Measurements from ENCODE around the gene PCIF1.
"Not testable (repeated sequence)": the region's sequence is repeated elsewhere in the genome, so short reads cannot be mapped to it uniquely, and the experiment has no call there.

Gene PCIF1

DNA sequence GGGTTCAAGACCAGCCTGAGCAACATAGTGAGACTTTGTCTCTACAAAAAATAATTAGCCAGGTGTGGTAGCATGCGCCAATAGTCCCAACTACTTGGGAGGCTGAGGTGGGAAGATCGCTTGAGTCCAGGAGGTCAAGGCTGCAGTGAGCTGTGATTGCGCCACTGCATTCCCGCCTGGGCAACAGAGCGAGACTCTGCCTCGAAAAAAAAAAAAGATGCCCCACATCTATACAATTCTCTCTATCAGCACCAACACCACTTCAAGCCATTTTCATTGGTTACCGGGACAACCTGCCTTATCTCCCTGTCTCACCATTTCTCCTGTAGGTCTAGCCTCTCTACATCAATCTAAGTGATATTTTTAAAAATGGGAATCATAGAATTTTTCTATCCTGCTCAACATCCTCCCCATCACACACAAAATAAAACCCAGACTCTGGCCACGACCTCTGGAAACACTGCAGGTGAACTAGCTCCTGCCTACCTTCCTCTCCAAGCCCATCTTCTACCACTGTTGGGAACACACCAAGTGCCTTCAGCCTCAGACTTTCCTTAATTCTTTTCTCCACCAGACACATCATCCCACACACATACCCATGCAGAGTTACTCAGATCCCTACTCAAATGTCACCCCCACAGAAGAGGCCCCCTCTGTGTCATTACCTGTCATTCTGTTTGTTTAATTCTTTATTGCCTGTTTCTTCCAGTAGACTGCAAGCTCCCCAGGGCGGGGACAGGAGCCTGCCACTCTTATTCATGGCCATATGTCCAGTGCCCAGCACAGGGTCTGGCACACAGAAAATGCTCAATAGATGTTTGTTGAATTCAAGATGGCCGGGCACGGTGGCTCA, 12.9 kb upstream of the PCIF1 start:
- DNase-seq (ENCODE audit: low read depth), result no peak
- H3K4me3 ChIP-seq (ENCODE audit: low read length), result no peak overlapping the region
- no peak for TF ChIP-seq CTCF (conservative IDR thresholded peaks at IDR 0.05; ENCODE audit: low read length)

GRCh38 chr20:45924391-45925261, 9.9 kb upstream of the PCIF1 start:
- TF ChIP-seq CTCF (conservative IDR thresholded peaks at IDR 0.05; ENCODE audit: low read length), result no peak
- peak; percentile 53 for DNase-seq (ENCODE audit: low read depth)
- peak overlapping the region; percentile 8; the same call in 1 of the 2 replicates for H3K4me3 ChIP-seq (ENCODE audit: low read length)

- no peak for TF ChIP-seq CTCF (conservative IDR thresholded peaks at IDR 0.05; ENCODE audit: low read length)
- no peak overlapping the region for H3K4me3 ChIP-seq (ENCODE audit: low read length)
- no peak for DNase-seq (ENCODE audit: low read depth)
These were observed 8.5 kb upstream of the PCIF1 start for GRCh38 chr20:45925821-45926506.

DNA sequence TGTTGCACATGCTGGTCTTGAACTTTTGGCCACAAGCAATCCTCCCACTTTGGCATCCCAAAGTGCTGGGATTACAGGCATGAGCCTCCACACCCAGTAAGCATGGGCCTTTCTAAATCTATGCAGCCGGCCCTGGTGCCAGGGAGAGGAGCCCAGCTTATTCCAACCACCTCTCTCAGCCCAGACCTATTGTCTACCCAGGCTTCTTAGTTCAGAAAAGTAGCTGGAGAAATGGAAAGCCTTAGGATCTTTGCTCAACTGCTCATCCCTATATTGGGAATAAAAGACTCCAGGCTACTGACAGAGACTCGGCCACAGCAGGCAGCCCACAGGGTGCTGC, 7.8 kb upstream of the PCIF1 start:
- H3K4me3 ChIP-seq (ENCODE audit: low read length), result no peak overlapping the region
- TF ChIP-seq CTCF (conservative IDR thresholded peaks at IDR 0.05; ENCODE audit: low read length), result no peak
- DNase-seq (ENCODE audit: low read depth), result no peak

DNA sequence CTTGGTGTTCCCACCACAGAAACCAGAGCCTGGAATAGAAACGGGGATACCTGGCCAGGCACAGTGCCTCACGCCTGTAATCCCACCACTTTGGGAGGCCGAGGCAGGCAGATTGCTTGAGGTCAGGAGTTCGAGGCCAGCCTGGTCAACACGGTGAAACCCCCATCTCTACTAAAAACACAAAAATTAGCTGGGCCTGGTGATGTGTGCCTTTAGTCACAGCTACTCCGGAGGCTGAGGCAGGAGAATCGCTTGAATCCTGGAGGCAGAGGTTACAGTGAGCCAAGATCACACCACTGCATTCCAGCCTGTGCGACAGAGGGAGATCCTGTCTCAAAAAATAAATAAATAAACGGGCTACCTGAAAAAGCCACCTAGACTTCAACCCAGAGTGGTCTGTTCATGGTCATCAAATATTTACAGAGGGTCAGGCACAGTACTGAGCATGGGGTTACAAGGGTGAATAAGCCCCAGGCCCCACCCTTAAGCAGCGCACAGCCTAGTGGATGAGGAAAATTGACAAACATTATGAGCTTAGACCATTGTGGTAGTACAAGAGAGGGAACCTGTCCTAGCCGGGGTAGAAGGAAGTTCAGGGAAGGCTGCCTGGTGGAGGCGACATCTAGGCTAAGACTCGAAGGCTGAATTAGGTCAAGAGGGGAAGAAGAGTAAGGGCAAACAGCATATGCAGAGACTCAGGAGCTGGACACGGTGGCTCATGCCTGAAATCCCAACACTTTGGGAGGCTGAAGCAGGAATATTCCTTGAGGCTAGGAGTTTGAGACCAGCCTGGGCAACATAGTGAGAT, 7.2 kb upstream of the PCIF1 start:
- no peak overlapping the region for H3K4me3 ChIP-seq (ENCODE audit: low read length)
- TF ChIP-seq CTCF (conservative IDR thresholded peaks at IDR 0.05; ENCODE audit: low read length), result no peak
- no peak for DNase-seq (ENCODE audit: low read depth)

GRCh38 chr20:45931680-45932079, 2.8 kb upstream of the PCIF1 start:
- not testable (repeated sequence) for DNase-seq (ENCODE audit: low read depth)

More at GRCh38 chr20:45931680-45932079, 2.8 kb upstream of the PCIF1 start:
- H3K4me3 ChIP-seq (ENCODE audit: low read length), result not testable (repeated sequence)
